HG03457 (cell line): ENCODE results near the gene CCDC12.

ENCODE experiments used
- ATAC-seq: cut with Tn5 transposase; IDR thresholded peaks from one replicate; pipeline ENCODE4 v1.9.1; 2021; ENCODE audit warnings: moderate number of reproducible peaks; ENCODE audit not compliant: unreplicated experiment

Gene CCDC12

DNA sequence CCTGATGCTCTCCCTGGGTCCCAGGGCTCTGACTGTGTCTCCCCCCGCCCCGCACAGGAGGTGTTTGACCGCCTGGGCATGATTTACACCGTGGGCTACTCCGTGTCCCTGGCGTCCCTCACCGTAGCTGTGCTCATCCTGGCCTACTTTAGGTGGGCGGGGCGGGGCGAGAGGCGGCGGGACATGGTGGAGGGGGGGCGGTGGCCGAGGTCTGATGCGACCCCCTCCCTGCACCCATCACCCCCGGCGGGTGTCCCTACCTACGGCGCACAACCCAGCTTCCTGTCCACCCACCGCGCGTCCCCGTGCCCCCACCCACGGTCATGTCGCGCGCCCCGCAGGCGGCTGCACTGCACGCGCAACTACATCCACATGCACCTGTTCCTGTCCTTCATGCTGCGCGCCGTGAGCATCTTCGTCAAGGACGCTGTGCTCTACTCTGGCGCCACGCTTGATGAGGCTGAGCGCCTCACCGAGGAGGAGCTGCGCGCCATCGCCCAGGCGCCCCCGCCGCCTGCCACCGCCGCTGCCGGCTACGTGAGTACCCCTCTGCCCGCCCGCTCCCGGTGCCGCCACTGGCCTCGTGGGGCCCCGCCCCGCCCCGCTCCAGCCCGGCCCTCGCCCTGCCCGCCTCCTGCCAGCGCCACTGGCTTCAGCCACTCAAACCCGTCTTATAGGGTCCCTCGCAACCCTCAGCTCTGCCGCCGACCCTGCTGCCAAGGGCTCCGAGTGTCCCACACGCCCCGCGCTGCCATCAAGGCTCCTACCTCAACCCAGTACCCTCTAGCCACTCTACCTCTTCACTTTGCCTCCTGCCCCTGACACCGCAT, 78.0 kb downstream of the CCDC12 start:
- ATAC-seq: no peak

GRCh38 chr3:46897829-46898320, 78.7 kb downstream of the CCDC12 start:
- no peak for ATAC-seq

DNA sequence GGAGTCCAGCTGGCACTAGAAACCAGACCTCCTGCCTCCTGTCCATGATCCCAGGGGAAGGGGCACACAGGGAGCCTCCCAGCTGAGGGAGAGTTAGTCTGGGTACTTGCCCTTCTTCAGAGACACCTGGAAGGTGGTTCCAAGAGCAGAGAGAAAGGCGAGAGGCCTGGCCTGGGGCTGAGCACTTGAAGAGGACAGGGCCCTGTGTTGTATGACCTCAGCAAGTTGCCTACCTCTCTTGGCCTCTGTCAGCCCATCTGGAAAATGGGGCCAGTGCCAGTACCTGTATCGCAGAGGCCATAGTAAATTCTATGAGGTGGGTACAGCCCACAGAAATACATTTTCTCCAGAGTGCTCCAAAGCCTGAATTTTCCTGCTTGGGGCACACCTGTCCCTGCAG, 79.5 kb downstream of the CCDC12 start:
- no peak for ATAC-seq

GRCh38 chr3:46896386-46896785, 80.2 kb downstream of the CCDC12 start:
- no peak for ATAC-seq

DNA sequence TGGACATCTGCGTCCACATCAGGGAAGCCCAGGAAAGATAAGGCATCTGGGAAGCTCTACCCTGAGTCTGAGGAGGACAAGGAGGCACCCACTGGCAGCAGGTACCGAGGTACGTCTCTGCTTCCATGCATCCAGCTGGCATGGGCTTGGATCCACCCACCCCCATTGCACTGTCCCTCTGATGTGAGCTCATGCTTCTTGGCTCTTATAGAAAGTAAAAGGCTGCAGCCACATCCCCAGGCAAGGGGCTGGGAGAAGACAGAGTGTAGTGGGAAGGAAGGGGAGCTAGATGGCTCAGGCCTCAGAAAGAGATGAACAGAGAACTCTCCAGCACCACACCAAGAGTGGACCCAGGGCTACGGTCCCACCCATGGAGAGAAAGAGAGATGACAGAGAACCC, 80.8 kb downstream of the CCDC12 start:
- no peak for ATAC-seq

- no peak for ATAC-seq
Observed at GRCh38 chr3:46895204-46895660, 81.3 kb downstream of the CCDC12 start.

DNA sequence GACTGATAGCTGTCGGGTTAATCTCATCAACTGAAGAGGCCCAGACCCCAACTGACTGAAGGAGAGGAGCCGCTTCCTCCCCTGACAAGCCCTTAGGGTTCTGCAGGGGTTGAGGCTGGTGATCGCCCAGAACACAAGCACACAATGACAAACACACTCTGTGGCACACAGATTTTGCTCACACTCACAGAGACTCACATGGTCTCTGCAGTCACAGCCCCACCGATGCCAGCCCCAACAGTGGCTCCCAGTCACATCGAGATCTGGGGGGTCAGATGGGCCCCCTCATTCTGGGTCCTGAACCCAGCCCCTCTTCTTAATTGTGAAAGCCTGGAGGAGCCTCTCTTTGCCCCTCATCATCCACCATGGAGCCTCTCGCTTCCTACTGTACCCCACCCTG, 82.3 kb downstream of the CCDC12 start:
- no peak for ATAC-seq

DNA sequence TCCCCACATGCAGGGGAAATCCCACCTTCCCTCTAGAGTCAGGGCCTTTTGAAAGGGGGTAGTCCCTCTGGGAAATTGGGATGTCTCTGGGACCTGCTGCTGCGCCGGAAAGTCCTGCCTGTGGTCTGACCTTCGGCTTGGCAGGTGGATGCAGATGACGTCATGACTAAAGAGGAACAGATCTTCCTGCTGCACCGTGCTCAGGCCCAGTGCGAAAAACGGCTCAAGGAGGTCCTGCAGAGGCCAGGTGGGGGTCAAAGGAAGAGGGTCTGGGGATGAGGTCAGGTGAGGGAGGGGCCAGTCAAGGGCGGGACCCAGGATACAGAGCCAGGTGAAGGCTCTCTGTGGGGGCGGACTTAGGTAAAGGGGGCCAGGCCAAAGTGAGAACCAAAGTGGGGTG, 82.8 kb downstream of the CCDC12 start:
- ATAC-seq: no peak

DNA sequence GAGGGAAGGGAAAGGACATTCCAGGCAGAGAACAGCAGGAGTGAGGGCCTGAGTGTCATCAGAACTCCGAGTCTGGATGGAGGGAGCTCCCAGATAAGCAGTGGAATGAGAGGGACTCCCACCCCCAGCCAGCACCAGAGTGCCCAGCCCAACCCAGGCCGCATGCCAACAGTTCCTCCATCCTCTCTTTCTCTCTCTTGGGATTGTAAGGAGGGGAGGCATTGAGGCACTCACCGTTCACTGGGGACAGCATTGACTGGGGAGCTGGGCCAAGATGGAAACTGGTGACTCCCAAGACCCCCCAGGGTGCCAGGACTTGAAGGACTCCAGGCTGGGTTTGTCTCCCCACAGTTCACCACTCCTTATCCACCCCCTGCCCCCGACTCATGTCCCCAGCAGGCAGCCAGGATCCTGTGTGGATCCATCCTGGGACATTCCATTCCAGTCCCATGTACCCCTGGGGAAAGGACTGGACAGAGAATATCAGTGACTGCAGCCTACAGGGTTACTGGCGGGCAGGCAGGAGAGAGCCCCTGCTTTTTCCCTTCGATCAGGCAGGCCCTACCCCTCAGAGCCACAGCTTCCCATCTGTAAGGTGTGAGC, 83.3 kb downstream of the CCDC12 start:
- no peak for ATAC-seq

- no peak for ATAC-seq
Observed at GRCh38 chr3:46892285-46893145, 84.0 kb downstream of the CCDC12 start.

DNA sequence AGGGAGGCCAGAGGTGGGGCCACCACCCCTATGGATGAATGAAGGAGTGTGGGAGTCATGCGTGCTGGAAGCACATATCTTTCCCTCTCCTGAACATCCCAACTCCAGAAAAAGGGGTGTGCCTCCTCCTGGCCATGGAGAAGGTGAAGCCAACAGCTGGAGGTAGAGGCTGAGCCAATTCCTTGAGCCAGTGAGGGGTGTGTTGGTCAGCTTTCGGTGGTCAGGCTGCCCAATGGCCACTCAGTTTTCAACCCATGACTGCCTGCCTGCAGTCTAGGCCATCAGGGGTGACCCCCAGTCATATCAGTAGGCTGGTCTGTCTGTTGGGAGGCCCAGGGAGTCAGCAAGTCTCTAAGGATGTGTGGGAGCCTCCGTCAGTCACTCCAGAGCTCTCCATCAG, 85.4 kb downstream of the CCDC12 start:
- ATAC-seq: no peak

- no peak for ATAC-seq
Observed at GRCh38 chr3:46890132-46890531, 86.4 kb downstream of the CCDC12 start.

DNA sequence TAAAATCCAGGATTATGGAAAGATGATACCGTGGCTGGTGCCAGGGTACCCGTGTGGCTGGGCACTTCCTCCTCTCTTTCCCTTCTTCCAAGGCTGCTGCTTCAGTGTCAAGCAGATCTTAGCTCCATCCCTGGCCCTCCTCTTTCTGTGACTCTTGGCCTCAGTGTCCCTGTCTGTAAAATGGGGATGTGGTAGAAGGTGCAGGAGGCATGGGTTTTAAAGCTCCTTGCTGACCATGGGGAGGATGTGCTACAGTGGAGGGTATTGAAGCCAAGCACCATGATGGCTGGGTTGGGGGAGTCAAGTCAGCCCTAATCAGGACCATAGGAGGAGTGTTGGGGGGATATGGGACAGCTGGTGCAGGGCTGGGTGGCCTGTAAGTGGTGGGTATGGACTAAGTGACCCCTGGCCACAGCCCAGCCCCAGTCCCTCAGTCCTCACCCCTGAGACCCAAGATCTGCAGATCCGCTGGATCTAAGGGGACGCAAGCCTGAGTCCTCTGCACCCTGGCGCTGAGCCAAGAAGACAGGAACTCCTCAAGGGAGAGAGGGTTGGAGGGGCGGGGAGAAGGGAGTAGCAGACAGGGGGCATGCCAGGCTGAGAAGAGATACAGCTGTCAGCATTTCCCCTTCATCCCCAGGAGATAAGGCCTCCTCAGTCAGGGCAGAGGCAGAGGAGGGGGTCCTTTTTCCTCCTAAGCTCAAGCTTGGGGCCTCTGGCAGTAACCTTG, 87.0 kb downstream of the CCDC12 start:
- no peak for ATAC-seq

DNA sequence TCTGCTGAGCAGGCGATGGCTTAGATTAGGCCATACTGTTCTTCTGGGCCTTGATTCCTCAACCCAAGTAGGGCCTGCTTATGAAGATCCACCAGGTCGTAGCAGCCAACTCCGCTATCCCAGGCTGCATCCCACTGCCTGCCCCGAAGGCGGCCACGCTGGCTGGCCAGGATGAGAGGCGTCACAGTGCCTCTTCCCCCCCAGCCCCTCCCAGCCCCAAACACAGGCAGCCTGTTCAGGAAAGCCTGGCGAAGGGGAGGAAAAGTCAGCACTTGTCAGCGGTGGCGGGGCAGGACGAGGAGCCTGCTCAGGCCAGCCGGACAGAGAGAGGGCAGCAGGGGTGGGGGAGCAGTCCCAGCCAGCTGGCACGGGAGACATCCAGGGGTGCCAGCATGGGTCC, 87.8 kb downstream of the CCDC12 start:
- ATAC-seq: no peak

DNA sequence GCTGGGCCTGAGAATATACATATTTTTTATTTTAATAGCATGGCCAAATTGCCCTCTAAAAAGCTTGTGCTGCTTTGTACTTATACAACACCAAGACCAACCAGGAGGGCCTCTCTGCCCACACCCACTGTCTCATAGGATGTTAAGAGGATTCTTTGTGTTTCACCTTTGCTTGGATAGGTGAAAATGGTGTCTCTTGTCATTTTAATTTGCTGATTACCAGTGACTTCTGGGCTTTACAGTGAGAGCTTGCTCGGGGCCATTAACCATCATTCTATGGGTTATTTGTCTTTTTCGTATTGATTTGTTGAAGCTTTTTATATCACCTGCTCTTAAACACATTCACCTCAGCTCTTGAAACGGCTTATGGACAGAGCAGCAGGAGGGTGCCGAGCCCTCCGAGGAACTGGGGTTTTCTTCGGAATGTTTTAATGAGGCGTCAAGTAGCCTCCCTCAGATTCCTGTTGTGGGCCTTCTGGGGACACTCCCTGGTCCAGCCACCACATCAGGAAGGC, 88.5 kb downstream of the CCDC12 start:
- no peak for ATAC-seq

DNA sequence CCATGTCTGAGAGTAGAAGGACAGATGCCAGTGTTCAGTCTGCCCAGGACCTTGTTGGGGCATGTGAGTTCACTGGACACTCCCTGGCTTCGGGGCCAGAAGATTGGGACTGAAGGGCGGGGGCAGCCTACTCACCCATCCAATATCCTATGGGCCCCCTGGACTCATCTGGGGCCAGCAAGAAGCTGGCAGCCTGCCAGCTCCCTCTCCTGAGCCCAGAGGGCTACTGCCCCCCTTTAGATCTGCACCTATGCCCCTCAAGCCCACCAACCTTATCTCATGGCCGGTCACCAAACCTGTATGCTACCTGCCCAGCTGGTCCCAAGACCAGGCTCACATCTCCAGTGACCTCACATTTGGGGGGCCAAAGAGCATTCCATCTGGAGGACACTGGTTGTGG, 90.9 kb downstream of the CCDC12 start:
- ATAC-seq: no peak

DNA sequence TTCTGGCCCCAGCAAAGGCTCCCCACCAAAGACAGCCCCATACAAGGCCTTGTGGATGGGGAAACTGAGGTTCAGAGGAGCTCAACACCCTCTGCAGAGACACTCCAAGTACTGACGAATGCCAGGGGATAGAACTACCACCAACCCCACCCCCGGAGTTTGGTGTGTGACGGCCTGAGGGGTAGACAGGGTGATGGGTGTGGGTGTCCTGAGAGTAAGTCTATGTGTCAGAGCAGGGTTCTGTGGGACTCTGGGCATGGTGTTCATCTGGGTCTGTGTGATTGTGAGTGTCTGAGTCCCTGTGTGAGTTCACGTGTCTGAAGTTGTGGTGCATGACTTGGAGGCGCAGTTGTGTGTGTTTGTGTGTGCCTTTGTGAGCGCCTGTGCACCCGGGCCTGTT, 91.6 kb downstream of the CCDC12 start:
- ATAC-seq: no peak

GRCh38 chr3:46884427-46884826, 92.1 kb downstream of the CCDC12 start:
- ATAC-seq: no peak

- no peak for ATAC-seq
Observed at GRCh38 chr3:46883830-46884185, 92.7 kb downstream of the CCDC12 start.

DNA sequence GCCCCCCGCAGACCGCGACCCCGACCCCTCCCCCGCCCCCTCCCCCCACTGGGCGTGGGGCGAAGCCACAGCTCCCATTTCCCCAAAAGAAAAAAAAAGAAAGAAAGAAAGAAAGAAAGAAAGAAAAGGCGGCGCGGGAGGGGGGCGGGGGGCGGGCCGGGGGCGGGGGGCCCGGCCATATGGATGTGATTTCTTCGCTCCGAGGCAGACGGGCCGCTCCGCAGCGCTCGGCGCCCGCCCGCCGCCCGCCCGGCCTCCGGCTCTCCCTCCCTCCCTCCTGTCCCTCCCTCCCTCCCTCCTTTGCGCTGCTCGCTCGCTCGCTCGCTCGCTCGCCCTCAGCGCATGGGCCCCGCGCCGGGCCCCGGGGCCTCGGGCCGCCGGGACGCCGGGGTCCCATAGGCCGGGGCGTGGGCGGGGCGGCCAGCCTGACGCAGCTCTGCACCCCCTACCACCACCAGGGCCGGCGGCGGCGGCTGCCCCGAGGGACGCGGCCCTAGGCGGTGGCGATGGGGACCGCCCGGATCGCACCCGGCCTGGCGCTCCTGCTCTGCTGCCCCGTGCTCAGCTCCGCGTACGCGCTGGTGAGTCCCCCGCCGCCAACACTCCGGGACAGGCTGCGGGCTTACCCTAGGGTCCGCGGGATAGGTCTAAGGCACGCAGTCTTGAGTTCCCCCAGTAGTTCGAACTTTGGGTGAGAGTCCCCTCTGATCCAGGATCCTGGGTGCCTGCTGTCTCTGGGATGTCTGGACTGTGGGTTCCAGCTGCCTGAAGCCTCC, 93.3 kb downstream of the CCDC12 start:
- ATAC-seq: no peak
